SK-N-SH treated with all-trans-retinoic acid at 6 μM for 48 hours (cell line): ENCODE data around the gene GNPTAB.

Experiments
- ATAC-seq: fragments of 200-7000 bp; cut with Tn5 transposase; 3 replicates; pipeline ENCODE4 v1.9.1; 2020; ENCODE audit warnings: mild to moderate bottlenecking, moderate library complexity
- ARNTL ChIP-seq: fragments of 450-650 bp; formaldehyde crosslinking; IDR thresholded peaks from 2 replicates; pipeline ENCODE4 v1.5.0; 2020; ENCODE audit warnings: low read depth, mild to moderate bottlenecking, moderate library complexity, borderline replicate concordance
- CSDC2 ChIP-seq: fragments of 250-450 bp; sonication (Bioruptor Pico); IDR thresholded peaks from 2 replicates; pipeline ENCODE4 v1.5.0; 2020; ENCODE audit warnings: mild to moderate bottlenecking, moderate library complexity
- ISL1 ChIP-seq: fragments of 250-450 bp; sonication (Bioruptor Pico); IDR thresholded peaks from 2 replicates; pipeline ENCODE4 v2.1.2; 2022; ENCODE audit warnings: mild to moderate bottlenecking, moderate library complexity
- OSR1 ChIP-seq: fragments of 250-450 bp; sonication (Bioruptor Pico); IDR thresholded peaks from 2 replicates; pipeline ENCODE4 v1.8.0; 2022; ENCODE audit warnings: moderate library complexity, mild to moderate bottlenecking, inconsistent platforms
- POU6F1 ChIP-seq: fragments of 250-450 bp; sonication (Bioruptor Pico); IDR thresholded peaks from 2 replicates; pipeline ENCODE4 v1.8.0; 2021; ENCODE audit warnings: low read depth, mild to moderate bottlenecking, moderate library complexity, borderline replicate concordance
- PPARA ChIP-seq: fragments of 250-450 bp; sonication (Bioruptor Pico); IDR thresholded peaks from 2 replicates; pipeline ENCODE4 v1.5.0; 2020; ENCODE audit warnings: mild to moderate bottlenecking, borderline replicate concordance
- RARB ChIP-seq: fragments of 250-450 bp; sonication (Bioruptor Pico); IDR thresholded peaks from 2 replicates; pipeline ENCODE4 v1.8.0; 2021; ENCODE audit warnings: mild to moderate bottlenecking, moderate library complexity
- SNAI2 ChIP-seq: fragments of 250-450 bp; sonication (Bioruptor Pico); IDR thresholded peaks from 2 replicates; pipeline ENCODE4 v1.5.0; 2020; ENCODE audit warnings: mild to moderate bottlenecking, moderate library complexity
- TCF4 ChIP-seq: fragments of 250-450 bp; sonication (Bioruptor Pico); IDR thresholded peaks from 2 replicates; pipeline ENCODE4 v1.8.0; 2021; ENCODE audit warnings: mild to moderate bottlenecking, moderate library complexity, borderline replicate concordance
- ZC3H10 ChIP-seq: fragments of 250-450 bp; sonication (Bioruptor Pico); IDR thresholded peaks from 2 replicates; pipeline ENCODE4 v1.5.1; 2021; ENCODE audit warnings: mild to moderate bottlenecking, moderate library complexity
- ZFP3 ChIP-seq: fragments of 250-450 bp; sonication (Bioruptor Pico); IDR thresholded peaks from 2 replicates; pipeline ENCODE4 v1.5.0; 2020; ENCODE audit warnings: mild to moderate bottlenecking, moderate library complexity
- ZFP30 ChIP-seq: fragments of 450-650 bp; formaldehyde crosslinking; IDR thresholded peaks from 2 replicates; pipeline ENCODE4 v1.5.0; 2022; ENCODE audit warnings: mild to moderate bottlenecking, moderate library complexity
- ZNF565 ChIP-seq: fragments of 450-650 bp; formaldehyde crosslinking; conservative IDR thresholded peaks from 2 replicates; pipeline ENCODE4 v1.5.0; 2020; ENCODE audit warnings: low read depth, mild to moderate bottlenecking, moderate library complexity
- ZNF70 ChIP-seq: fragments of 450-650 bp; formaldehyde crosslinking; IDR thresholded peaks from 2 replicates; pipeline ENCODE4 v1.5.0; 2020; ENCODE audit warnings: mild to moderate bottlenecking, moderate library complexity
- ZNF8 ChIP-seq: fragments of 450-650 bp; formaldehyde crosslinking; IDR thresholded peaks from 2 replicates; pipeline ENCODE4 v1.5.0; 2020; ENCODE audit warnings: mild to moderate bottlenecking, moderate library complexity
- TF ChIP-seq, protein P1 (sequence below): fragments of 250-450 bp; sonication (Bioruptor Pico); IDR thresholded peaks from 2 replicates; pipeline ENCODE4 v1.5.1; 2021; ENCODE audit warnings: mild to moderate bottlenecking, moderate library complexity
- TF ChIP-seq, protein P2 (sequence below): fragments of 250-450 bp; sonication (Bioruptor Pico); IDR thresholded peaks from 2 replicates; pipeline ENCODE4 v1.5.0; 2020; ENCODE audit warnings: mild to moderate bottlenecking, moderate library complexity
- TF ChIP-seq, protein P3 (sequence below): fragments of 250-450 bp; sonication (Bioruptor Pico); IDR thresholded peaks from 2 replicates; pipeline ENCODE4 v1.5.1; 2020; ENCODE audit warnings: low read depth, mild to moderate bottlenecking, moderate library complexity
- TF ChIP-seq, protein P4 (sequence below): fragments of 250-450 bp; sonication (Bioruptor Pico); IDR thresholded peaks from 2 replicates; pipeline ENCODE4 v1.8.0; 2020; ENCODE audit warnings: mild to moderate bottlenecking, moderate library complexity, borderline replicate concordance

The GNPTAB gene

DNA sequence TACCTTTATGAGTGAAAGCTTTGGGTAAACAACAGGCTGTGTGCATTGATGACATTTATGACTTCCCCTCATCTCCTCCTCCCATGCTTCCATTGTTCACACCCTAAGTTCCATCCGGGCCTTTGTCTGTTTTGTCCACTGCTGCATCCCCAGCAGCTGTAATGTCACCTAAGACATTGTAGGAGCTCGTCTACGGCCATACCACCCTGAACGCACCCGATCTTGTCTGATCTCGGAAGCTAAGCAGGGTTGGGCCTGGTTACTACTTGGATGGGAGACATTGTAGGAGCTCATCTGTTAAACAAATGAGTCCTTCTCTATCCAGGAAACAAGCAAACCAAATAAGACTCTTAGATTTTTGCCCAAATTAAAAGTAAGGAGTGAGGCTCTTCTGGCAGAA lies 51.1 kb downstream of the GNPTAB start (continued):
- TF ChIP-seq CSDC2 (CRISPR knock-in tag) (no peak), OSR1 (no peak), ZC3H10 (CRISPR knock-in tag) (no peak), ZFP3 (CRISPR knock-in tag) (no peak)
- TF ChIP-seq, protein P1, sequence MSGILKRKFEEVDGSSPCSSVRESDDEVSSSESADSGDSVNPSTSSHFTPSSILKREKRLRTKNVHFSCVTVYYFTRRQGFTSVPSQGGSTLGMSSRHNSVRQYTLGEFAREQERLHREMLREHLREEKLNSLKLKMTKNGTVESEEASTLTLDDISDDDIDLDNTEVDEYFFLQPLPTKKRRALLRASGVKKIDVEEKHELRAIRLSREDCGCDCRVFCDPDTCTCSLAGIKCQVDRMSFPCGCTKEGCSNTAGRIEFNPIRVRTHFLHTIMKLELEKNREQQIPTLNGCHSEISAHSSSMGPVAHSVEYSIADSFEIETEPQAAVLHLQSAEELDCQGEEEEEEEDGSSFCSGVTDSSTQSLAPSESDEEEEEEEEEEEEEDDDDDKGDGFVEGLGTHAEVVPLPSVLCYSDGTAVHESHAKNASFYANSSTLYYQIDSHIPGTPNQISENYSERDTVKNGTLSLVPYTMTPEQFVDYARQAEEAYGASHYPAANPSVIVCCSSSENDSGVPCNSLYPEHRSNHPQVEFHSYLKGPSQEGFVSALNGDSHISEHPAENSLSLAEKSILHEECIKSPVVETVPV (CRISPR knock-in tag): no peak

- no peak for ATAC-seq
Observed at GRCh38 chr12:101779200-101779599, 51.6 kb downstream of the GNPTAB start.

GRCh38 chr12:101777978-101778377 lies 52.8 kb downstream of the GNPTAB start:
- no peak for ATAC-seq
- TF ChIP-seq SNAI2 (no peak), ZNF565 (CRISPR knock-in tag) (no peak), ZFP3 (CRISPR knock-in tag) (no peak), RARB (CRISPR knock-in tag) (no peak), ZNF70 (no peak), TCF4 (CRISPR knock-in tag) (no peak), ARNTL (CRISPR knock-in tag) (no peak), ZC3H10 (CRISPR knock-in tag) (no peak), ZNF8 (CRISPR knock-in tag) (no peak)
- TF ChIP-seq, protein P2, sequence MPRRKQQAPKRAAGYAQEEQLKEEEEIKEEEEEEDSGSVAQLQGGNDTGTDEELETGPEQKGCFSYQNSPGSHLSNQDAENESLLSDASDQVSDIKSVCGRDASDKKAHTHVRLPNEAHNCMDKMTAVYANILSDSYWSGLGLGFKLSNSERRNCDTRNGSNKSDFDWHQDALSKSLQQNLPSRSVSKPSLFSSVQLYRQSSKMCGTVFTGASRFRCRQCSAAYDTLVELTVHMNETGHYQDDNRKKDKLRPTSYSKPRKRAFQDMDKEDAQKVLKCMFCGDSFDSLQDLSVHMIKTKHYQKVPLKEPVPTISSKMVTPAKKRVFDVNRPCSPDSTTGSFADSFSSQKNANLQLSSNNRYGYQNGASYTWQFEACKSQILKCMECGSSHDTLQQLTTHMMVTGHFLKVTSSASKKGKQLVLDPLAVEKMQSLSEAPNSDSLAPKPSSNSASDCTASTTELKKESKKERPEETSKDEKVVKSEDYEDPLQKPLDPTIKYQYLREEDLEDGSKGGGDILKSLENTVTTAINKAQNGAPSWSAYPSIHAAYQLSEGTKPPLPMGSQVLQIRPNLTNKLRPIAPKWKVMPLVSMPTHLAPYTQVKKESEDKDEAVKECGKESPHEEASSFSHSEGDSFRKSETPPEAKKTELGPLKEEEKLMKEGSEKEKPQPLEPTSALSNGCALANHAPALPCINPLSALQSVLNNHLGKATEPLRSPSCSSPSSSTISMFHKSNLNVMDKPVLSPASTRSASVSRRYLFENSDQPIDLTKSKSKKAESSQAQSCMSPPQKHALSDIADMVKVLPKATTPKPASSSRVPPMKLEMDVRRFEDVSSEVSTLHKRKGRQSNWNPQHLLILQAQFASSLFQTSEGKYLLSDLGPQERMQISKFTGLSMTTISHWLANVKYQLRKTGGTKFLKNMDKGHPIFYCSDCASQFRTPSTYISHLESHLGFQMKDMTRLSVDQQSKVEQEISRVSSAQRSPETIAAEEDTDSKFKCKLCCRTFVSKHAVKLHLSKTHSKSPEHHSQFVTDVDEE: no peak

More at GRCh38 chr12:101779200-101779599, 51.6 kb downstream of the GNPTAB start:
- no peak for TF ChIP-seq ISL1
- TF ChIP-seq PPARA (CRISPR knock-in tag): no peak
- TF ChIP-seq, protein P1 (CRISPR knock-in tag): no peak
- TF ChIP-seq, protein P3, sequence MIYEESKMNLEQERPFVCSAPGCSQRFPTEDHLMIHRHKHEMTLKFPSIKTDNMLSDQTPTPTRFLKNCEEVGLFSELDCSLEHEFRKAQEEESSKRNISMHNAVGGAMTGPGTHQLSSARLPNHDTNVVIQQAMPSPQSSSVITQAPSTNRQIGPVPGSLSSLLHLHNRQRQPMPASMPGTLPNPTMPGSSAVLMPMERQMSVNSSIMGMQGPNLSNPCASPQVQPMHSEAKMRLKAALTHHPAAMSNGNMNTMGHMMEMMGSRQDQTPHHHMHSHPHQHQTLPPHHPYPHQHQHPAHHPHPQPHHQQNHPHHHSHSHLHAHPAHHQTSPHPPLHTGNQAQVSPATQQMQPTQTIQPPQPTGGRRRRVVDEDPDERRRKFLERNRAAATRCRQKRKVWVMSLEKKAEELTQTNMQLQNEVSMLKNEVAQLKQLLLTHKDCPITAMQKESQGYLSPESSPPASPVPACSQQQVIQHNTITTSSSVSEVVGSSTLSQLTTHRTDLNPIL: no peak
- no peak for TF ChIP-seq OSR1
- TF ChIP-seq CSDC2 (CRISPR knock-in tag): no peak
- no peak for TF ChIP-seq ZC3H10 (CRISPR knock-in tag)
- no peak for TF ChIP-seq POU6F1 (CRISPR knock-in tag)
- TF ChIP-seq, protein P4, sequence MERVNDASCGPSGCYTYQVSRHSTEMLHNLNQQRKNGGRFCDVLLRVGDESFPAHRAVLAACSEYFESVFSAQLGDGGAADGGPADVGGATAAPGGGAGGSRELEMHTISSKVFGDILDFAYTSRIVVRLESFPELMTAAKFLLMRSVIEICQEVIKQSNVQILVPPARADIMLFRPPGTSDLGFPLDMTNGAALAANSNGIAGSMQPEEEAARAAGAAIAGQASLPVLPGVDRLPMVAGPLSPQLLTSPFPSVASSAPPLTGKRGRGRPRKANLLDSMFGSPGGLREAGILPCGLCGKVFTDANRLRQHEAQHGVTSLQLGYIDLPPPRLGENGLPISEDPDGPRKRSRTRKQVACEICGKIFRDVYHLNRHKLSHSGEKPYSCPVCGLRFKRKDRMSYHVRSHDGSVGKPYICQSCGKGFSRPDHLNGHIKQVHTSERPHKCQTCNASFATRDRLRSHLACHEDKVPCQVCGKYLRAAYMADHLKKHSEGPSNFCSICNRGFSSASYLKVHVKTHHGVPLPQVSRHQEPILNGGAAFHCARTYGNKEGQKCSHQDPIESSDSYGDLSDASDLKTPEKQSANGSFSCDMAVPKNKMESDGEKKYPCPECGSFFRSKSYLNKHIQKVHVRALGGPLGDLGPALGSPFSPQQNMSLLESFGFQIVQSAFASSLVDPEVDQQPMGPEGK (CRISPR knock-in tag): no peak
- TF ChIP-seq ZFP3 (CRISPR knock-in tag): no peak
- TF ChIP-seq ZNF70: no peak
- TF ChIP-seq ZFP30: no peak
- TF ChIP-seq, protein P2: no peak
- TF ChIP-seq ARNTL (CRISPR knock-in tag): no peak
